Esophagus squamous epithelium (tissue), 4 donors: Measurements from ENCODE around the gene ANO8.

ENCODE experiments used
- POLR2A ChIP-seq, 4 donors: fragments of 450-650 bp; IDR thresholded peaks; one replicate each; pipeline ENCODE4 v1.6.1; 2017; ENCODE audit warnings: antibody characterized with exemption in 4 of 4, mild to moderate bottlenecking in 4 of 4, moderate library complexity in 3 of 4
- TF ChIP-seq, protein P1 (sequence below), 6 experiments: fragments of 450-650 bp in 4 of 6; fragments of 200-600 bp in 2 of 6; sonication (generic) in 2 of 6; IDR thresholded peaks; one replicate each; pipeline ENCODE4 v1.5.1; 2016 to 2019; ENCODE audit warnings: antibody characterized with exemption in 6 of 6, mild to moderate bottlenecking in 4 of 6, moderate library complexity in 4 of 6

DNA sequence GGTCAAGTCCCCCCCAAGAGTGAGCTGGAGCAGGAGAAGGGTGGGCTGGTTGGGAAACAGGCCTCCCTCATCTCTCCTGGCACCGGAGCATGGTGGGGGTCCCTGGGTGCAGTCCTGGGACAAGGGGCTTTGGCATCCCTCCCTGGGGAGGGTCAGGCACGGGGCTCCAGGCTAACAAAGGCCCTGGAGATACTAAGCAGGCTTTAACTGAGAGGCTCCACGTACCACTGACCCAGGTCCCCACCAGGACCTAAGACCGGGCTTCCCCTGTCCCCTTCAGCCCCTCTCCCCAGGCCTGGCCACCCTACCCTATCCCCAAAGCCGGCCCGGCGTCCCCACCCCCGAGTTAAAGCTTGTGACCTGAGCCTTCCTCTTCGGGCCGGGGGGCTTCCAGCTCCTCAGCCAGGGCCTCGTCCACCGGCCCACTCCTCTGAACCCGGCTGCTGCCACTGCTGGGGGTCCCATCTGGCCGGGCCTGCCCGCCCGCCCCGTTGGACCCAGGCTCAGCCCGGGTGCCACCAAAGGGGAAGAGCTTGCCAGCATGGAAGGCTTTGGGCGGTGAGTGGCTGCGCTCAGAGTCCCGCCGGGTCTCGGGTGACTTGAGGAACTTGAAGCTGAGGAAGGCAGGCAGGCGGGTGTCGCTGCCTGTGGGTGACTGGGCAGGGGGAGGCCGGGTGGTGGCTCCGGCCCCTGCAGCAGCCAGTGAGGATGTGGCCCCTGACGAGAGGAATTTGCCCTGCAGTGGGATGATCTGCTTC lies 10.1 kb downstream of the ANO8 start:
- TF ChIP-seq, protein P1, sequence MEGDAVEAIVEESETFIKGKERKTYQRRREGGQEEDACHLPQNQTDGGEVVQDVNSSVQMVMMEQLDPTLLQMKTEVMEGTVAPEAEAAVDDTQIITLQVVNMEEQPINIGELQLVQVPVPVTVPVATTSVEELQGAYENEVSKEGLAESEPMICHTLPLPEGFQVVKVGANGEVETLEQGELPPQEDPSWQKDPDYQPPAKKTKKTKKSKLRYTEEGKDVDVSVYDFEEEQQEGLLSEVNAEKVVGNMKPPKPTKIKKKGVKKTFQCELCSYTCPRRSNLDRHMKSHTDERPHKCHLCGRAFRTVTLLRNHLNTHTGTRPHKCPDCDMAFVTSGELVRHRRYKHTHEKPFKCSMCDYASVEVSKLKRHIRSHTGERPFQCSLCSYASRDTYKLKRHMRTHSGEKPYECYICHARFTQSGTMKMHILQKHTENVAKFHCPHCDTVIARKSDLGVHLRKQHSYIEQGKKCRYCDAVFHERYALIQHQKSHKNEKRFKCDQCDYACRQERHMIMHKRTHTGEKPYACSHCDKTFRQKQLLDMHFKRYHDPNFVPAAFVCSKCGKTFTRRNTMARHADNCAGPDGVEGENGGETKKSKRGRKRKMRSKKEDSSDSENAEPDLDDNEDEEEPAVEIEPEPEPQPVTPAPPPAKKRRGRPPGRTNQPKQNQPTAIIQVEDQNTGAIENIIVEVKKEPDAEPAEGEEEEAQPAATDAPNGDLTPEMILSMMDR (IDR thresholded peaks at IDR 0.05): no peak
- no peak for TF ChIP-seq POLR2A (IDR thresholded peaks at IDR 0.05)
